GM10248 (cell line): ENCODE results near the gene KIAA0825.
"Not testable (repeated sequence)": the region's sequence is repeated elsewhere in the genome, so short reads cannot be mapped to it uniquely, and the experiment has no call there.

Experiments used
- CTCF ChIA-PET: fragments of 300-600 bp; sonication (Branson Sonifier 250); formaldehyde crosslinking; extraction: SDS; loops from one replicate; lab custom pipeline; 2021; ENCODE audit warnings: antibody characterized with exemption; lab: Yijun Ruan, JAX
- POLR2A ChIA-PET: fragments of 350-650 bp; sonication (Branson Sonifier 250); formaldehyde crosslinking; extraction: SDS; loops from one replicate; lab custom pipeline; 2020; ENCODE audit warnings: antibody characterized with exemption; lab: Yijun Ruan, JAX
- DNase-seq: peaks from one replicate; pipeline ENCODE4 v3.0.0; 2012; ENCODE audit errors: extremely low spot score
- TF ChIP-seq, protein P1 (sequence below): IDR thresholded peaks from 2 replicates; pipeline ENCODE4 v1.5.1; 2012; ENCODE audit warnings: mild to moderate bottlenecking, low read depth; ENCODE audit errors: extremely low read depth, missing control alignments, control extremely low read depth

Gene KIAA0825

DNA sequence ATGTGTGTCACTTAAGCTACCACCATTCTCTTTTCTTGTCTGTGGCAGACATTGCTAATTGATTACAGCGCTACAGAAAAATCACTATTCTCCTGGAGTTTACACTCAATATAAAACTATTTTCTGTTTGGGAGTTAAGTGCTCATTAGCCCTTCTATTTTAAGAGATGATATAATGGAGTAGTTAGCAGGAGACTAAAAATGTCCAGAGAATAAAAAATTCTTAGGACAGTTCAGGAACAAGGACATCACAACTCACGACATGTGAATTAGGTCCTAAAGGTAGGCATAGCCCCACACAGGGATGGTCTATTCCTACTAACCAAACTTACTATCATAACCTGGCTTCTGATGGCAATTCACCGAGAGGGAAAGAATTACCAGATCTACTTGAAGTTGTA lies 258.5 kb downstream of the KIAA0825 start:
- TF ChIP-seq, protein P1, sequence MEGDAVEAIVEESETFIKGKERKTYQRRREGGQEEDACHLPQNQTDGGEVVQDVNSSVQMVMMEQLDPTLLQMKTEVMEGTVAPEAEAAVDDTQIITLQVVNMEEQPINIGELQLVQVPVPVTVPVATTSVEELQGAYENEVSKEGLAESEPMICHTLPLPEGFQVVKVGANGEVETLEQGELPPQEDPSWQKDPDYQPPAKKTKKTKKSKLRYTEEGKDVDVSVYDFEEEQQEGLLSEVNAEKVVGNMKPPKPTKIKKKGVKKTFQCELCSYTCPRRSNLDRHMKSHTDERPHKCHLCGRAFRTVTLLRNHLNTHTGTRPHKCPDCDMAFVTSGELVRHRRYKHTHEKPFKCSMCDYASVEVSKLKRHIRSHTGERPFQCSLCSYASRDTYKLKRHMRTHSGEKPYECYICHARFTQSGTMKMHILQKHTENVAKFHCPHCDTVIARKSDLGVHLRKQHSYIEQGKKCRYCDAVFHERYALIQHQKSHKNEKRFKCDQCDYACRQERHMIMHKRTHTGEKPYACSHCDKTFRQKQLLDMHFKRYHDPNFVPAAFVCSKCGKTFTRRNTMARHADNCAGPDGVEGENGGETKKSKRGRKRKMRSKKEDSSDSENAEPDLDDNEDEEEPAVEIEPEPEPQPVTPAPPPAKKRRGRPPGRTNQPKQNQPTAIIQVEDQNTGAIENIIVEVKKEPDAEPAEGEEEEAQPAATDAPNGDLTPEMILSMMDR: no peak
- ChIA-PET CTCF (no interaction called here), POLR2A (no interaction called here)
- DNase-seq: no peak

- POLR2A ChIA-PET: no interaction called here
- DNase-seq: no peak
- CTCF ChIA-PET: no interaction called here
- TF ChIP-seq, protein P1: no peak
These were observed 262.6 kb downstream of the KIAA0825 start for GRCh38 chr5:94355811-94356210.

DNA sequence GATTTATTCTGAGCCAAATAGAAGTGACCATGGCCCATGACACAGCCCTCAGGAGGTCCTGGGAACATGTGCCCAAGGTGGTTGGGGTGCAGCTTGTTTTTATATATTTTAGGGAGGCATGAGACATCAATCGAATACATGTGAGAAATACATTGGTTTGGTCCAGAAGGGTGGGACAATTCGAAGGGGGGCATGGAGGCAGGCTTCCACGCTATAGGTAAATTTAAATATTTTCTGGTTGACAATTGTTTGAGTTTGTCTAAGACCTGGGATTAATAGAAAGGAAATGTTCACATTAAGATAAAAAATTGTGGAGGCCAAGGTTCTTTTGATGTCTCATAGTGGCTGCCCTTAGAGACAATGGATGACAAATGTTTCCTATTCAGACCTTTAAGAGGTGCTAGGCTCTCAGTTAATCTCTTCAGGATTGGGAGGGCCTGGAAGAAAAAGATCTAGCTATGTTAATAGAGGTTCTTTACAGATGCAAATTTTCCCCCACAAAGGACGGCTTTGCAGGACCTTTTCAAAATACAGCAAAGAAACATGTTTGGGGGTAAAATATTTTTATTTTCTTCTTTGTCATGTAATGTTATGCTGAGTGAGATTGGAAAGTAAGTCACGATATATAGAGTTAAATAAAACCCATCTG lies 263.4 kb downstream of the KIAA0825 start:
- CTCF ChIA-PET: interaction anchor here (1.5 kb wide), 1 partner anchor 9 kb away, joined by 5 read pairs; no protein-coding TSS in a partner anchor
- POLR2A ChIA-PET, DNase-seq: not testable (repeated sequence)

DNA sequence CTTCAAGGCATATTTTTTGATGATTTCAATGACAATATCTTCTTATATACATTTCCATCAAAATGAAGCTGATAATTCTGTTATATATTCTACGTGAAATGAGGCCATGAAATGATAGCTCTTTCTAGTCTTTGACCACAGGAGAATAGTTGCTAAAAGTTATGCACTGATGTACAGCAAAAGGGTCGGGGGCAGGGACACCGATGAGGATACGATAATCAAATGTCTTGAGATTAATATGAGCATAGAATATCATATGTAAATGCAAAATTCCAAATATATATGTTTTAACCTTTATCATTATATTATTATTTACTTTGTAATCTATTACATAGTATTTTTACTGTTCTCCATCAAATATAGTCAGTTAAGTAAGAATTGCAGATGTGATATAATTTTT lies 264.8 kb downstream of the KIAA0825 start:
- ChIA-PET CTCF (interaction anchor here (1.5 kb wide), 1 partner anchor 10 kb away, joined by 5 read pairs; no protein-coding TSS in a partner anchor), POLR2A (no interaction called here)
- TF ChIP-seq, protein P1: no peak
- DNase-seq: no peak

DNA sequence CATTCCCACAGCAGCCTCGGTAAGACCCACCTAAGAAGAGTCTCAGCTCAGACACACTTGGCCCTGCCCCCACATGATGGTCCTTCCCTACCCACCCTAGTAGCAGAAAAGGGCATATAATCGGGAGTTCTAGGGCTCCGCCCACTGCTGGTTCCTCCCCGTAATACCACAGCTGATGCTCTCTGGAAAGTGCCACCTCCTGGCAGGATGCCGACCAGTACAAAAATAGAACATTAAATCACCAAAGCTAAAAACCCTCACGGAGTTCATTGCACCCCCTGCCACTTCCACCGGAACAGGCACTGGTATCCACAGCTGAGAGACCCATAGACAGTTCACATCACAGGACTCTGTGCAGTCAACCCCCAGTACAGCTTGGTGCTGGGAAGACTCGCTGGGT lies 271.3 kb downstream of the KIAA0825 start:
- ChIA-PET CTCF (interaction anchor here (0.9 to 1.5 kb wide), 2 partner anchors 10 to 88 kb away, joined by 3 read pairs; no protein-coding TSS in a partner anchor), POLR2A (no interaction called here)
- no peak for DNase-seq
- TF ChIP-seq, protein P1: no peak

DNA sequence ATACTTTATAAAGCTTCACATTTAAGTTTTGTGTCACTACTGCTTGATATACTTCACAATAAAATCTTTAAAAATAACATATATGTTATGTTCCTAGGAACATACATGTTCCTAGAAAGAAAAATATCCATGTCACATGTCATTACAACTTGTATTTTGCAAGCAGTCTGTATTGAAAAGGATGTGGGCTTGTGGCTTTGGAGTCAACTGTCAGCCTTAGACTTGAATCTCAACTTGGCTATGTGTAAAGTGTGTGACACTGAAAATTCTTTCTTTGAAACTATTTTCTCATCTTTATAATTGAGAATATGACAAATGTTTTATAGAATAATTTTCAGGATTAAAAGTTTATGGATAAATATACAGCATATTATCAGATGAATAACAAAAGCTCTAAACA lies 273.1 kb downstream of the KIAA0825 start:
- DNase-seq: no peak
- CTCF ChIA-PET: no interaction called here
- TF ChIP-seq, protein P1: no peak
- POLR2A ChIA-PET: no interaction called here

- CTCF ChIA-PET: no interaction called here
- TF ChIP-seq, protein P1: no peak
- POLR2A ChIA-PET: no interaction called here
- no peak for DNase-seq
These were observed 280.8 kb downstream of the KIAA0825 start for GRCh38 chr5:94337617-94338016.
